Dedifferentiated amniotic fluid mesenchymal stem cell (primary cell): Measurements from ENCODE around the gene AADACL3.
"Not testable (repeated sequence)": the region's sequence is repeated elsewhere in the genome, so short reads cannot be mapped to it uniquely, and the experiment has no call there.

Experiments
- DNase-seq: peaks from one replicate; pipeline ENCODE4 v3.0.0-alpha.2; 2016; ENCODE audit errors: extremely low spot score

AADACL3 gene

GRCh38 chr1:12715896-12716437 is at the start of gene AADACL3:
AADACL3 (plus strand) TSS chr1:12716110; CDS start chr1:12716177, 67 bp downstream.
- DNase-seq, result no peak

- DNase-seq, result no peak
These were observed 49.7 kb upstream of the AADACL3 start for GRCh38 chr1:12666141-12666735.

GRCh38 chr1:12669529-12670068 is 46.3 kb upstream of the AADACL3 start:
- DNase-seq, result no peak

DNA sequence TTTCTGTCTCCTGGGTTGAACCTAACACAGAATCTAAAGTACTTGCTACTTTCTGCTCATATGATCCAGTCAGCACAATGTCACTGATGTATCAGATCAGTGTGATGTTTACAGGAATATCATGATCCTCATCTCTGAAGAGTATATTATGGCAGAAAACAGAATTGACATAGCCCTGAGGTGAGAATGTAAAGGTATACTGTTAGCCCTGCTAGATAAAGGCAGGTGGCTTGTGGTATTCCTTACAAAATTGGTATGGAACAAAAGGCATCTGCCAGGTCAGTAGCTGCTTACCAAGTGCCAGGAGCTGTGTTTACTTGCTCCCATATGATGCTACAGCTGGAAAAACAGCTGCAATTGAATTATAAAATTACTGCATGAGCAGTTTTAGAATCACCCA is 41.6 kb upstream of the AADACL3 start:
- no peak for DNase-seq

DNA sequence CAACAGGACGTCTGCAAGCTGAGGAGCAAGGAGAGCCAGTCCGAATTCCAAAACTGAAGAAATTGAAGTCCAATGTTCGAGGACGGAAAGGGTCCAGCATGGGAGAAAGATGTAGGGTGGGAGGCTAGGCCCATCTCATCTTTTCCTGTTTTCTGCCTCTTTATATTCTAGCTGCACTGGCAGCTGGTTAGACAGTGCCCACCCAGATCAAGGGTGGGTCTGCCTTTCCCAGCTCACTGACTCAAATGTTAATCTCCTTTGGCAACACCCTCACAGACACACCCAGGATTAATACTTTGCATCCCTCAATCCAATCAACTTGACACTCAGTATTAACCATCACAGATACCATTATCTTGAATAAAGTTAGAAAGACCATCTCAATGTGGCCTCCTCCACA is 39.8 kb upstream of the AADACL3 start:
- DNase-seq, result not testable (repeated sequence)

DNA sequence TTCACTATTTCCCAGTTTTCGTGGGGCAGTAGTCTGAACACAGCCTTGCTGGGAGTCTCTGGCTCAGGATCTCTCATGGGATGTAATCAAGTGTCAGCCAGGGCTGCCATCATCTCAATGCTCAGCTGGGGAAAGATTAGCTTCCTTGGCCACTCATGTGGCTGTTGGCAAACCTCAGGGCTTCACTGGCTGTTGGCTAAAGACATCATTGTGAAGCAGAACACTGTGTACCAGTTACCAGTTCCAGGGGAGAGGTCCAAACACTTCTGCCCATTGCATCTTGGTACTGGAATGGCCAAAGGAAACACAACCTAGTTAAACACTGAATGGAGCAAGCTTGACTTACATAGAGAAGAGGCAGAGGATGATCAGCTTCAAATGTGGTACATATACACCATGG is 38.3 kb upstream of the AADACL3 start:
- DNase-seq, result no peak

DNA sequence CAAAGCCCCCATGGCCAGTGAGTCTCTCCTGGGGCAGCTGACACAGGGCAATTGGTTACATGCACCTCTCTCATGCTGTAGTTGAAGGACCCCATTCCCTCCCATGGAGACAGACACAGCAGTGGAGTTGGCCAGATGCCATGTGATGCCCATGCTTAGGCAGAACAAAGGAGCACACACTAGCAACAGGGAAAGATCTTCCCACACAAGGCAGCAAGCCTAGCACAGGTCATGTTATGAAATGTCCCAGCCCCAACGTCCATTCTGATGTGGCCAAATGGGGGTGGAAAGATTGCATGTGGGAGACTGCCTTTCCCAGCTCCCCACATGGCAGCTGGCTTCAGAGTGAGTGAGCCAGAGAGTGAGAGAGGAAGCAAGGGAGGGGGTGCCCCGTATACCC is 37.6 kb upstream of the AADACL3 start:
- no peak for DNase-seq

DNA sequence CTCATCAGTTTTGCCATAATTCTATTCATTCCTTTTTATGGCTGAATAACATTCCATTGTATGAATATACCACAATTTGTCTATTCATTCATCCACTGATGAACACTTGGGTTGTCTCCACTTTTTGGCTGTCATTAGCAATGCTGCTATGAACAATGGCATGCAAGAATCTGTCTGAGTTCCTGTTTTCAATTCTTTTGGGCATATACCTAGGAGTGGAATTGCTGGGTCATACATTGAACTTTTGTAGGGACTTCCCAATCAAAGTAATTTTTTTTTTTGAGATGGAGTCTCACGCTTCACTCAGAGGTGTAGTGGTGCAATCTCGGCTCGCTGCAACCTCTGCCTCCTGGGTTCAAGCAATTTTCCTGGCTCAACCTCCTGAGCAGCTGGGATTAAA is 37.1 kb upstream of the AADACL3 start:
- no peak for DNase-seq

- DNase-seq, result no peak
These were observed 25.8 kb upstream of the AADACL3 start for GRCh38 chr1:12690156-12690555.

- no peak for DNase-seq
These were observed 22.7 kb upstream of the AADACL3 start for GRCh38 chr1:12692967-12693782.

- DNase-seq, result no peak
These were observed 19.3 kb upstream of the AADACL3 start for GRCh38 chr1:12696658-12697057.

DNA sequence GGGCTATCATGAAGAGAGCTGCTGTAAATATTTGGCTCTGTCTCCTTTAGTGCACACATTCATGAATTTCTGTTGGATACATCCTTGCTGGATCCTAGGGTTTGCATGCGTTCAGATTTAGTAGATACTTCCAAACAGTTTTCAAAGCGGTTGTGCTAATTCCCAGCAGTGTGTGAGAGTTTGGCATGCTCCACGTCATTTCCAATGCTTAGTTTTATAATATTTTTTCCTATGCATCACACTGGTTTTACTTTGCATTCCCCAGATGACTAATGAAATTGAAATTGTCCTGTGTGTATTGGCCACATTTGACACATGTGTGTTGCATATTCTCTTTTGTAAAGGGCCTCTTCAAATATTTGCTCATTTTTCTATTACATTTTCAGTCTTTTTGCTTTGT is 18.5 kb upstream of the AADACL3 start:
- no peak for DNase-seq

GRCh38 chr1:12703821-12704451 is 12.0 kb upstream of the AADACL3 start:
- no peak for DNase-seq

- DNase-seq, result no peak
These were observed 9.8 kb upstream of the AADACL3 start for GRCh38 chr1:12706061-12706460.

DNA sequence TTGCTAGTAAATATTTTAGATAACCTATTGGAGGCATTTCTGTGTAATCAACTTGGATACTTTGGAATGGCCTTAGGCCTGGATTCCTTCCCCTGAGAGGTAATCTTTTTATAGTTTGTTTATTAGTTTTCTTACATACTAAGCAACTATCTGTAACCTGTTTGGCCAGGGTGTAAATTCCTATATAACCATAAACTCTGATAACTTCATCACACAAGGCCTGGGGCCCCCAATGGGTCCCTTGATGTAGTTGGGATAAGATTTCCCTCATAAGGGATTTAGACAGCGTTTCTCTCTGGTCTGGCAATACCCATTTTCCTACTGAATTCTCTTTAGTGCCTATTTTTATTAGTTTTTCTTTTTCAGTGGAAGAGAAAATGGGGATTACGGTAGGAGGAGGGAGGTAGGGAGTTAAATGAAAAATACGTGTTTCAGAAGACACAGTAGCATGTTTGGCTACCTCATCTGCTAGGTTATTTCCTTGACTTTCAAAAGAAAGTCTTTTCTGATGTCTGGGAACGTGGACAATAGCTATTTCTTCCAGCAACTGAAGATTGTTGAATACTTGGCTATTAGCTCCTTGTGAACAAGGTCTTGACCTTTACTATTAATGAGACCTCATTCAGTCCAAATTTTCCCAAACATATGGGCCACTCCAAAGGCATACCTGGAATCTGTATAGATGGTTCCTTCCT is 7.4 kb upstream of the AADACL3 start:
- DNase-seq, result no peak

DNA sequence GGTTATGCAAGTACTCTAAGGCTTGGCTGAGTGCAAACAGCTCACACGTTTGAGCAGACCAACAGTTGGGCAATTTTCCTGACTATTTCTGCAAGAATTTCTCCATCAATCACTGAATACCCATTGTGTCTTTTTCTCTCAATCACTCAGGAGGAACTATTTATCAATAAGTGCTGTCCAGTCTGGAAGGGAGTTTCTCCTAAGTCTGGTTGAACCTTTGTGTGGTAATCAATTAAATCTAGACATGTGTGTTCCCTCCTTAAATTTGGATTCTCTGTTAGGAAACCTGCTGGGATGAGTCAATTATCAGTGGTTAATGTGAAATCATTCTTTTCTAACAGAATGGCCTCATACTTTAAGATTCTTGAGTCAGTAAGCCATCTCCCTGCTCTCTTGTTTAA is 6.8 kb upstream of the AADACL3 start:
- no peak for DNase-seq

GRCh38 chr1:12709696-12710095 is 6.2 kb upstream of the AADACL3 start:
- DNase-seq, result no peak

DNA sequence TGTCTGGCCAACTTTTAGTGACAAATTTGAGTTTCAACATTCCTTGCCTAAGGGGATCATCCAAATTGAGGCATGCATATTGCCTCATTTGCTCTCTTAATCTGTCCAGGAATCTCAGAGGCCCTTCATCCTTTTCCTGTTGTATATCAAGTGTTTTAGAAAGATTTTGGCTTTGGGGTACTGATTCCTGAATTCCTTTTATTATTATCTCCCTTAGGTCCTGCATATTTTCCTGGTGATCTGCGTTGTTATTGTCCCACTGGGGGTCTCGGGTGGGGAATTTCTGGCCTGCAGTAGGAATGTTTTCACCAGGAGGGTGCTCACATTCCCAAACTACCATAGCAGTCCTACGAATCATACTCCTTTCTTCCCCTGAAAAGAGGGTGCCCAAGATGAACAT is 4.4 kb upstream of the AADACL3 start:
- DNase-seq, result no peak

- no peak for DNase-seq
These were observed 3.8 kb upstream of the AADACL3 start for GRCh38 chr1:12712076-12712475.

GRCh38 chr1:12712929-12713328 is 3.0 kb upstream of the AADACL3 start:
- DNase-seq, result no peak

- not testable (repeated sequence) for DNase-seq
These were observed 2.3 kb upstream of the AADACL3 start for GRCh38 chr1:12713651-12714050.
